Measurements from ENCODE around the gene CITED4.

DNA sequence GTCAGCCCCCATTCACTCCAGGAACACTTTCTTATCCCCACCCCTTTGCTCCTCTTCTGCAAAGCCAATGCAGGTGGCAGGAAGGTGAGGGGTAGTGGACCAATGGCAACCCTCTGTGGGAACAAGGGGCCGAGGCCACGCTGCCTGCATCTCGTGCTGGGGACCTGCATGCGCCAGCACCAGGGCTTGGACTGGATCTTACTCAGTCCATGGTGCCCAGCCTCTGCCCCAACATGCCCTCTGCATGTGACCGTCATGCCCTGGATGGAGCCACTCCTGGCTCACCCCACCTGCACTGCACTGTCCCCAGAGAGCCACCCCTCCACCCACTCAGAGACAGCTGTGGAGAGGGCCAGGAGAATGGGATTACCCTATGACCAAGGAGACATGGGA is 22.2 kb downstream of the CITED4 start:
- TF ChIP-seq EZH2 (IDR thresholded peaks at IDR 0.05; ENCODE audit: borderline replicate concordance, low read depth, low read length, severe bottlenecking), result no peak
- TF ChIP-seq, protein P1, sequence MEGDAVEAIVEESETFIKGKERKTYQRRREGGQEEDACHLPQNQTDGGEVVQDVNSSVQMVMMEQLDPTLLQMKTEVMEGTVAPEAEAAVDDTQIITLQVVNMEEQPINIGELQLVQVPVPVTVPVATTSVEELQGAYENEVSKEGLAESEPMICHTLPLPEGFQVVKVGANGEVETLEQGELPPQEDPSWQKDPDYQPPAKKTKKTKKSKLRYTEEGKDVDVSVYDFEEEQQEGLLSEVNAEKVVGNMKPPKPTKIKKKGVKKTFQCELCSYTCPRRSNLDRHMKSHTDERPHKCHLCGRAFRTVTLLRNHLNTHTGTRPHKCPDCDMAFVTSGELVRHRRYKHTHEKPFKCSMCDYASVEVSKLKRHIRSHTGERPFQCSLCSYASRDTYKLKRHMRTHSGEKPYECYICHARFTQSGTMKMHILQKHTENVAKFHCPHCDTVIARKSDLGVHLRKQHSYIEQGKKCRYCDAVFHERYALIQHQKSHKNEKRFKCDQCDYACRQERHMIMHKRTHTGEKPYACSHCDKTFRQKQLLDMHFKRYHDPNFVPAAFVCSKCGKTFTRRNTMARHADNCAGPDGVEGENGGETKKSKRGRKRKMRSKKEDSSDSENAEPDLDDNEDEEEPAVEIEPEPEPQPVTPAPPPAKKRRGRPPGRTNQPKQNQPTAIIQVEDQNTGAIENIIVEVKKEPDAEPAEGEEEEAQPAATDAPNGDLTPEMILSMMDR (IDR thresholded peaks at IDR 0.05; ENCODE audit: borderline replicate concordance, extremely low read depth, low read length, poor library complexity, severe bottlenecking), result no peak

All from DND-41 (cell line).